HG03469 (cell line): ENCODE data around the gene WASL.

Experiments used
- ATAC-seq: cut with Tn5 transposase; IDR thresholded peaks from one replicate; pipeline ENCODE4 v1.9.1; 2021; ENCODE audit warnings: mild to moderate bottlenecking, moderate library complexity, moderate number of reproducible peaks; ENCODE audit not compliant: unreplicated experiment

Gene WASL

GRCh38 chr7:123662755-123663154 is 86.0 kb downstream of the WASL start:
- ATAC-seq: no peak

- no peak for ATAC-seq
These were observed 86.5 kb downstream of the WASL start for GRCh38 chr7:123662293-123662692.

GRCh38 chr7:123661765-123662164 is 87.0 kb downstream of the WASL start:
- no peak for ATAC-seq

- ATAC-seq: no peak
These were observed 88.1 kb downstream of the WASL start for GRCh38 chr7:123660514-123661354.

- no peak for ATAC-seq
These were observed 90.8 kb downstream of the WASL start for GRCh38 chr7:123658023-123658422.

GRCh38 chr7:123657304-123657685 is 91.5 kb downstream of the WASL start:
- no peak for ATAC-seq

GRCh38 chr7:123656544-123657303 is 92.1 kb downstream of the WASL start:
- ATAC-seq: no peak

- ATAC-seq: no peak
These were observed 93.2 kb downstream of the WASL start, which contains the start of gene LMOD2 for GRCh38 chr7:123655614-123656013. Gene LMOD2, plus strand, starts transcription at chr7:123655866. Its CDS starts 98 bp downstream, at chr7:123655964.

- ATAC-seq: no peak
These were observed 95.6 kb downstream of the WASL start for GRCh38 chr7:123653162-123653561.

- ATAC-seq: no peak
These were observed 96.4 kb downstream of the WASL start for GRCh38 chr7:123652406-123652805.

GRCh38 chr7:123650595-123650994 is 98.2 kb downstream of the WASL start:
- ATAC-seq: no peak

- ATAC-seq: no peak
These were observed 98.8 kb downstream of the WASL start for GRCh38 chr7:123649964-123650363.

- ATAC-seq: no peak
These were observed 101.6 kb downstream of the WASL start for GRCh38 chr7:123647106-123647730.

GRCh38 chr7:123645516-123645915 is 103.3 kb downstream of the WASL start:
- ATAC-seq: no peak

GRCh38 chr7:123643495-123644441 is 105.0 kb downstream of the WASL start:
- no peak for ATAC-seq

- ATAC-seq: no peak
These were observed 106.9 kb downstream of the WASL start for GRCh38 chr7:123641901-123642300.

- no peak for ATAC-seq
These were observed 108.2 kb downstream of the WASL start for GRCh38 chr7:123640583-123640982.

GRCh38 chr7:123639631-123640030 is 109.2 kb downstream of the WASL start:
- no peak for ATAC-seq

GRCh38 chr7:123637878-123638277 is 110.9 kb downstream of the WASL start:
- no peak for ATAC-seq

GRCh38 chr7:123637203-123637602 is 111.6 kb downstream of the WASL start:
- no peak for ATAC-seq
